ENCODE data around the gene CAMSAP1. TPM values are rescaled to one million over a fixed set of nuclear protein-coding genes. Genes with fewer than 3 reads are reported as not detected.

CAMSAP1 gene
- total and polyA plus RNA-seq, 2 of the 4 experiments (the other 2 are of a cell fraction): 8.2 to 19.5 TPM

GRCh38 chr9:135947582-135947981 lies 40.2 kb upstream of the CAMSAP1 start:
- in situ Hi-C loops (cut with MboI; ENCODE audit: low sequenced_read_pairs): loop anchor here (25.0 kb wide), 1 partner anchor 335 kb away; a partner anchor contains a TSS
- no peak for DNase-seq
- H3K4me1 ChIP-seq (ENCODE audit: control insufficient read depth, insufficient read depth, low read length): peaks cover 6% of the 10 kb centered on the region
- H2BK120ac ChIP-seq (ENCODE audit: low read depth, low read length): no peak overlapping the region
- H3K4me2 ChIP-seq (ENCODE audit: low read depth, low read length): no peak overlapping the region
- POLR2A ChIA-PET (ENCODE audit: unreplicated experiment): no interaction called here
- no peak overlapping the region for H3K18ac ChIP-seq (ENCODE audit: low read depth, low read length)
- no peak overlapping the region for H3K4me3 ChIP-seq (ENCODE audit: insufficient read depth, low read depth, low read length)
- peaks cover 4% of the 10 kb centered on the region for H3K9me1 ChIP-seq (ENCODE audit: insufficient read depth, low read length)
- no peaks in the 10 kb centered on the region for H3K9me3 ChIP-seq (ENCODE audit: control insufficient read depth, insufficient read depth, low read length)
- H4K8ac ChIP-seq (ENCODE audit: low read depth in 2 of 2, low read length in 2 of 2): no peak overlapping the region
- no peak for ATAC-seq (ENCODE audit: low read depth)
- WGBS, 2 experiments (ENCODE audit: extremely low coverage in 2 of 2, insufficient read length in 1 of 2): 94% methylated on average over 9 of the region's 18 CpGs; no CpG with 5 or more reads in 1 of the 2 experiments
- no peak overlapping the region for H3K23ac ChIP-seq (ENCODE audit: low read depth, low read length)
- H3K79me1 ChIP-seq (ENCODE audit: low read depth in 1 of 2, low read length in 2 of 2): peaks cover 0 to 35% of the 10 kb centered on the region in 2 experiments; a peak in 3 of 4 replicates
- CTCF ChIA-PET: no interaction called here
- H3K36me3 ChIP-seq (ENCODE audit: control insufficient read depth, insufficient read depth, low read length): peaks cover 41% of the 10 kb centered on the region
- no peak overlapping the region for H3K4ac ChIP-seq (ENCODE audit: low read depth, low read length)
- no peak overlapping the region for H2AFZ ChIP-seq (replicated peaks; ENCODE audit: low read length, poor library complexity)
- H3K9ac ChIP-seq (ENCODE audit: low read depth, low read length): no peak overlapping the region
- no peak overlapping the region for H3K27ac ChIP-seq (ENCODE audit: insufficient read depth, low read length)
- H4K5ac ChIP-seq (ENCODE audit: low read depth, low read length): no peak overlapping the region
- TF ChIP-seq CEBPB (IDR thresholded peaks at IDR 0.05; ENCODE audit: low read depth, low read length): no peak
- no peak for TF ChIP-seq BHLHE40 (IDR thresholded peaks at IDR 0.05; ENCODE audit: low read depth, low read length)
- TF ChIP-seq FOS (IDR thresholded peaks at IDR 0.05; ENCODE audit: low read depth, low read length): no peak
- TF ChIP-seq RAD21 (IDR thresholded peaks at IDR 0.05; ENCODE audit: low read length): no peak
- TF ChIP-seq RFX5 (IDR thresholded peaks at IDR 0.05; ENCODE audit: low read depth, low read length): no peak
- no peak for TF ChIP-seq POLR2A (IDR thresholded peaks at IDR 0.05; ENCODE audit: low read depth, low read length)
- TF ChIP-seq USF2 (IDR thresholded peaks at IDR 0.05; ENCODE audit: low read depth, low read length): no peak
- no peak for TF ChIP-seq SMC3 (IDR thresholded peaks at IDR 0.05; ENCODE audit: low read depth, low read length)
- no peak for TF ChIP-seq MAFK (IDR thresholded peaks at IDR 0.05; ENCODE audit: low read depth, low read length)
- BruUV-seq (replicated peaks): no TSS peak
- peak overlapping the region; percentile 31 for H2AK9ac ChIP-seq (replicated peaks; ENCODE audit: low read depth, low read length, poor library complexity)
- dilution Hi-C loops (cut with HindIII; ENCODE audit: low sequenced_read_pairs, unreplicated experiment): no loop called here
- no peak overlapping the region for H3K56ac ChIP-seq (ENCODE audit: extremely low read depth, insufficient read depth, low read length)
- H2AK5ac ChIP-seq (ENCODE audit: low read depth, low read length): no peak overlapping the region
- H2BK15ac ChIP-seq (ENCODE audit: low read depth, low read length): no peak overlapping the region
- intact Hi-C loops (cut with micrococcal nuclease): no loop called here
- H3K14ac ChIP-seq (replicated peaks; ENCODE audit: low read depth, low read length): no peak overlapping the region
- H2BK5ac ChIP-seq (ENCODE audit: low read depth, low read length, poor library complexity, severe bottlenecking): no peak overlapping the region
- H3K27me3 ChIP-seq (ENCODE audit: control insufficient read depth, insufficient read depth, low read length): no peaks in the 10 kb centered on the region
- H4K20me1 ChIP-seq (ENCODE audit: insufficient read depth, low read length): peaks cover 6% of the 10 kb centered on the region
- H2BK20ac ChIP-seq (ENCODE audit: low read depth, low read length): no peak overlapping the region
- H4K91ac ChIP-seq (ENCODE audit: insufficient read depth, low read depth, low read length): no peak overlapping the region

Measured in IMR-90 (cell line).